ENCODE data around the gene MCTP2.

MCTP2 gene

DNA sequence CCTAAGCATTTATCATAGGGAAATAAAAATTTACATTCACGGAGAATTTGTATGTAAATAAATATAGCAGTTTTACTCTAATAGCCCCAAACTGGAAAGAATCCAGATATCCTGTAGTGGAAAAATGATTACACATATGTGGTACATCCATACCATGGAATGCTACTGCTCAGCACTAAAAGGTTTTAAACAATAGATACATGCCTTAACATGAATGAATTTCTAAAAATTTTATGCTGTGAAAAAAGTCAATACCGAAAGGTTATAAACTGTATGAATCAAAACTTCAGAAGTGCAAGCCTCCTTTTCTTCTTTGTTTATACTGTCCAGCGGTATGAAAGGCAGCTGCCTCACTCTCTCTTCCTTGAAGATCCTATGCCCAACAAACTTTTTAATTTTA is 37.5 kb upstream of the MCTP2 start:
- H3K9ac ChIP-seq (ENCODE audit: low read depth, low read length, poor library complexity): no peak overlapping the region
- DNase-seq (ENCODE audit: low spot score): no peak
- H3K4me1 ChIP-seq (ENCODE audit: control insufficient read depth in 2 of 2, insufficient read depth in 1 of 2, low read depth in 1 of 2, low read length in 2 of 2): no peaks in the 10 kb centered on the region
- no peaks in the 10 kb centered on the region for H3K36me3 ChIP-seq (replicated peaks in 1 of 2; ENCODE audit: control insufficient read depth in 2 of 2, insufficient read depth in 2 of 2, low read length in 2 of 2)
- no peak overlapping the region for H2BK120ac ChIP-seq (ENCODE audit: low read depth, low read length)
- H3K4me3 ChIP-seq (ENCODE audit: low read length in 2 of 2): no peak overlapping the region
- H2AK5ac ChIP-seq (ENCODE audit: low read depth, low read length): no peak overlapping the region
- H2BK12ac ChIP-seq (ENCODE audit: low read length): no peak overlapping the region
- H3K18ac ChIP-seq (ENCODE audit: low read length): no peak overlapping the region
- no peak overlapping the region for H3K14ac ChIP-seq (ENCODE audit: low read length)
- no peak overlapping the region for H2BK5ac ChIP-seq (ENCODE audit: low read length)
- no peak overlapping the region for H4K91ac ChIP-seq (ENCODE audit: low read depth, low read length, poor library complexity)
- no peak overlapping the region for H3K27ac ChIP-seq (replicated peaks; ENCODE audit: low read length)
- H3K4me2 ChIP-seq (ENCODE audit: insufficient read depth, low read length, poor library complexity, severe bottlenecking): no peak overlapping the region
- H3K79me1 ChIP-seq (ENCODE audit: low read depth, low read length): no peaks in the 10 kb centered on the region
- no peaks in the 10 kb centered on the region for H3K9me3 ChIP-seq (replicated peaks in 1 of 2; ENCODE audit: control insufficient read depth in 2 of 2, insufficient read depth in 1 of 2, low read depth in 1 of 2, low read length in 2 of 2)
- no peak overlapping the region for H3K23ac ChIP-seq (ENCODE audit: low read depth, low read length, poor library complexity)
- no peak overlapping the region for H2BK15ac ChIP-seq (ENCODE audit: low read length)
- no peak overlapping the region for H4K8ac ChIP-seq (ENCODE audit: low read depth, low read length)
- no CpG with 5 or more reads among the region's 3 CpGs for WGBS, 2 donors (ENCODE audit: extremely low coverage in 2 of 2, insufficient read length in 2 of 2, insufficient replicate concordance in 1 of 2)
- peaks cover 0 to 3% (median 0%) of the 10 kb centered on the region in 3 experiments for H3K27me3 ChIP-seq (ENCODE audit: control insufficient read depth in 3 of 3, insufficient read depth in 3 of 3, low read depth in 1 of 3, low read length in 3 of 3)
- no peak overlapping the region for H2AFZ ChIP-seq (ENCODE audit: low read length)
- no peak overlapping the region for H3K4ac ChIP-seq (ENCODE audit: low read length)

DNA sequence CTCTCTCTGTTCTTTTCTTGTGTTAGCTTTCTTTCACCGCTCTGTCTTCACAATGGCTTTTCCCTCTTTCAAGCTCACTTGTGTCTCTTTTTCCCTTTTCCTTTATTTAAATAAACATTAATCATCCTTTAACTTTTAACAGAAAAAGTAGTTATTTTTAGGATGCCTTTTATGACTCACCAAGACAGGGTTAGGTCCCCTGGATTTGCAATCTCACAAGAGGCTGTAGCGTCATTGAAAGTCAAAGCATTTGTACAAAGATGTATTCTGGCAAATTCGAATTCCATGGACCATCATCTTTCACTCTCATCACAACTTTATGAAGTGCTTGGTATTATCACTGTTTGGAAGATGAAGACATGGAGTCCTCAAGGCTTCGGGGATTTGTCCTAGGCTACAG is 34.8 kb upstream of the MCTP2 start:
- no peak overlapping the region for H3K4me2 ChIP-seq (ENCODE audit: insufficient read depth, low read length, poor library complexity, severe bottlenecking)
- no CpG with 5 or more reads among the region's 4 CpGs for WGBS, 2 donors (ENCODE audit: extremely low coverage in 2 of 2, insufficient read length in 2 of 2, insufficient replicate concordance in 1 of 2)
- DNase-seq (ENCODE audit: low spot score): no peak

DNA sequence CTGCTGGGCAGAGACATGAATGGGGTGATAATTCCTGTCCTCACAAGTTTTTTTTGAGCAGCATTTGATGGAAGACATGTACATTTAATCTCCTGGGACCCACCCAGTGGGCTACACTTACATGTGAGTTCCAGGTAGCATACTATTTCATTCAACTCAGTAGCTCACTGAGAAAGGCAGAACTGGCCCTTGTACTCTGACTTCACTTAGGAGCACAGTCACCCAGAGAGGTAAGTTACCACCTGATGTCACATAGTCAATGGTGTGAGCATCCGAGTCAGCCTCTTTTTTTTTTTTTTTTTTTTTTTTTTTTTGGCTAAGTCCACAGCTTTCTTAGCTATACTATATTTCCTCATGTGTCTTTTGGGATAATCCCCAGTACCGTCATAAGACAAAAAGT is 32.7 kb upstream of the MCTP2 start:
- H3K4me3 ChIP-seq (ENCODE audit: low read length in 2 of 2): no peak overlapping the region
- no peak overlapping the region for H3K4me2 ChIP-seq (ENCODE audit: insufficient read depth, low read length, poor library complexity, severe bottlenecking)
- H4K91ac ChIP-seq (ENCODE audit: low read depth, low read length, poor library complexity): no peak overlapping the region
- no peak overlapping the region for H3K27ac ChIP-seq (replicated peaks; ENCODE audit: low read length)
- no peak overlapping the region for H2BK5ac ChIP-seq (ENCODE audit: low read length)
- H3K4ac ChIP-seq (ENCODE audit: low read length): no peak overlapping the region
- no peak overlapping the region for H2BK12ac ChIP-seq (ENCODE audit: low read length)
- no peaks in the 10 kb centered on the region for H3K79me1 ChIP-seq (ENCODE audit: low read depth, low read length)
- H2BK120ac ChIP-seq (ENCODE audit: low read depth, low read length): no peak overlapping the region
- H3K27me3 ChIP-seq (ENCODE audit: control insufficient read depth in 3 of 3, insufficient read depth in 3 of 3, low read depth in 1 of 3, low read length in 3 of 3): peaks cover 0 to 3% (median 0%) of the 10 kb centered on the region in 3 experiments
- H3K9ac ChIP-seq (ENCODE audit: low read depth, low read length, poor library complexity): no peak overlapping the region
- no peaks in the 10 kb centered on the region for H3K9me3 ChIP-seq (replicated peaks in 1 of 2; ENCODE audit: control insufficient read depth in 2 of 2, insufficient read depth in 1 of 2, low read depth in 1 of 2, low read length in 2 of 2)
- no peak overlapping the region for H4K8ac ChIP-seq (ENCODE audit: low read depth, low read length)
- H3K23ac ChIP-seq (ENCODE audit: low read depth, low read length, poor library complexity): no peak overlapping the region
- WGBS, 2 donors (ENCODE audit: extremely low coverage in 2 of 2, insufficient read length in 2 of 2, insufficient replicate concordance in 1 of 2): no CpG with 5 or more reads among the region's 2 CpGs
- no peak overlapping the region for H2AK5ac ChIP-seq (ENCODE audit: low read depth, low read length)
- H3K14ac ChIP-seq (ENCODE audit: low read length): no peak overlapping the region
- no peaks in the 10 kb centered on the region for H3K4me1 ChIP-seq (ENCODE audit: control insufficient read depth in 2 of 2, insufficient read depth in 1 of 2, low read depth in 1 of 2, low read length in 2 of 2)
- H2BK15ac ChIP-seq (ENCODE audit: low read length): no peak overlapping the region
- no peaks in the 10 kb centered on the region for H3K36me3 ChIP-seq (replicated peaks in 1 of 2; ENCODE audit: control insufficient read depth in 2 of 2, insufficient read depth in 2 of 2, low read length in 2 of 2)
- DNase-seq (ENCODE audit: low spot score): no peak
- no peak overlapping the region for H2AFZ ChIP-seq (ENCODE audit: low read length)
- no peak overlapping the region for H3K18ac ChIP-seq (ENCODE audit: low read length)

More for the DNA sequence above, 34.8 kb upstream of the MCTP2 start:
- Histone ChIP-seq H3K9ac (ENCODE audit: low read depth, low read length, poor library complexity) (no peak overlapping the region), H3K27ac (replicated peaks; ENCODE audit: low read length) (no peak overlapping the region), H2BK12ac (ENCODE audit: low read length) (no peak overlapping the region), H3K4me1 (ENCODE audit: control insufficient read depth in 2 of 2, insufficient read depth in 1 of 2, low read depth in 1 of 2, low read length in 2 of 2) (no peaks in the 10 kb centered on the region), H3K23ac (ENCODE audit: low read depth, low read length, poor library complexity) (no peak overlapping the region), H3K18ac (ENCODE audit: low read length) (no peak overlapping the region), H2BK5ac (ENCODE audit: low read length) (no peak overlapping the region), H4K91ac (ENCODE audit: low read depth, low read length, poor library complexity) (no peak overlapping the region), H2AFZ (ENCODE audit: low read length) (no peak overlapping the region), H3K14ac (ENCODE audit: low read length) (no peak overlapping the region), H4K8ac (ENCODE audit: low read depth, low read length) (no peak overlapping the region), H3K79me1 (ENCODE audit: low read depth, low read length) (no peaks in the 10 kb centered on the region), H3K36me3 (replicated peaks in 1 of 2; ENCODE audit: control insufficient read depth in 2 of 2, insufficient read depth in 2 of 2, low read length in 2 of 2) (no peaks in the 10 kb centered on the region), H3K9me3 (replicated peaks in 1 of 2; ENCODE audit: control insufficient read depth in 2 of 2, insufficient read depth in 1 of 2, low read depth in 1 of 2, low read length in 2 of 2) (no peaks in the 10 kb centered on the region), H2BK120ac (ENCODE audit: low read depth, low read length) (no peak overlapping the region), H3K27me3 (ENCODE audit: control insufficient read depth in 3 of 3, insufficient read depth in 3 of 3, low read depth in 1 of 3, low read length in 3 of 3) (peaks cover 0 to 3% (median 0%) of the 10 kb centered on the region in 3 experiments), H3K4ac (ENCODE audit: low read length) (no peak overlapping the region), H3K4me3 (ENCODE audit: low read length in 2 of 2) (no peak overlapping the region), H2AK5ac (ENCODE audit: low read depth, low read length) (no peak overlapping the region), H2BK15ac (ENCODE audit: low read length) (no peak overlapping the region)

DNA sequence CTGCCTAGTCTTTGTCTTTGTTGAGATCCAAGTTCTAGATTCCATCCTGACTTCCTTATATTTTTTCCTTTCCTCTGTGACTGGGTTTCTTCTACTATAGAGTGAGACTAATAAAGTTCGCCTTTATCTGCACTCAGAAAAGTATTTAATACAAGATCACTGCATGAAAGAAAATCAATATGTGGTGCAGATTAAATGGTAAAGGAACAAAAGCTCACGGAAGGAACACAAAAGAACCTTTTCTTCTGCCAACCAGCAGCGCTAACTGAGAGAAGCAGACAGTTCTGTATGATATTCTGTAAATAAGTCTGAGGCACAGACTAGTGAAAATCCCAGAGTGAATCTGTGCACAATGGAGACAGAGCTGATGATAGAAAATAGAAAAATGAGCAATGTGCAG is 31.6 kb upstream of the MCTP2 start:
- no peak overlapping the region for H3K27ac ChIP-seq (replicated peaks; ENCODE audit: low read length)
- H3K36me3 ChIP-seq (replicated peaks in 1 of 2; ENCODE audit: control insufficient read depth in 2 of 2, insufficient read depth in 2 of 2, low read length in 2 of 2): no peaks in the 10 kb centered on the region
- H3K9me3 ChIP-seq (replicated peaks in 1 of 2; ENCODE audit: control insufficient read depth in 2 of 2, insufficient read depth in 1 of 2, low read depth in 1 of 2, low read length in 2 of 2): no peaks in the 10 kb centered on the region
- no peak overlapping the region for H2BK15ac ChIP-seq (ENCODE audit: low read length)
- peaks cover 0 to 3% (median 0%) of the 10 kb centered on the region in 3 experiments for H3K27me3 ChIP-seq (ENCODE audit: control insufficient read depth in 3 of 3, insufficient read depth in 3 of 3, low read depth in 1 of 3, low read length in 3 of 3)
- H2BK120ac ChIP-seq (ENCODE audit: low read depth, low read length): no peak overlapping the region
- H4K91ac ChIP-seq (ENCODE audit: low read depth, low read length, poor library complexity): no peak overlapping the region
- H3K4me1 ChIP-seq (ENCODE audit: control insufficient read depth in 2 of 2, insufficient read depth in 1 of 2, low read depth in 1 of 2, low read length in 2 of 2): no peaks in the 10 kb centered on the region
- no peak overlapping the region for H2BK12ac ChIP-seq (ENCODE audit: low read length)
- no peaks in the 10 kb centered on the region for H3K79me1 ChIP-seq (ENCODE audit: low read depth, low read length)
- no peak overlapping the region for H3K4ac ChIP-seq (ENCODE audit: low read length)
- H3K4me3 ChIP-seq (ENCODE audit: low read length in 2 of 2): no peak overlapping the region
- H3K9ac ChIP-seq (ENCODE audit: low read depth, low read length, poor library complexity): no peak overlapping the region
- no peak overlapping the region for H2AFZ ChIP-seq (ENCODE audit: low read length)
- H3K14ac ChIP-seq (ENCODE audit: low read length): no peak overlapping the region
- H3K23ac ChIP-seq (ENCODE audit: low read depth, low read length, poor library complexity): no peak overlapping the region
- no CpG with 5 or more reads among the region's 3 CpGs for WGBS, 2 donors (ENCODE audit: extremely low coverage in 2 of 2, insufficient read length in 2 of 2, insufficient replicate concordance in 1 of 2)
- no peak overlapping the region for H2BK5ac ChIP-seq (ENCODE audit: low read length)
- no peak overlapping the region for H2AK5ac ChIP-seq (ENCODE audit: low read depth, low read length)
- H4K8ac ChIP-seq (ENCODE audit: low read depth, low read length): no peak overlapping the region
- no peak overlapping the region for H3K18ac ChIP-seq (ENCODE audit: low read length)
- H3K4me2 ChIP-seq (ENCODE audit: insufficient read depth, low read length, poor library complexity, severe bottlenecking): no peak overlapping the region
- no peak for DNase-seq (ENCODE audit: low spot score)
